Measurements from ENCODE around the gene ABL1.
A peak's percentile ranks its signal among the peaks of the same experiment; 100 is the strongest.

The ABL1 gene

GRCh38 chr9:130872508-130872907, 37.5 kb downstream of the ABL1 start:
- TF ChIP-seq CTCF (IDR thresholded peaks at IDR 0.05), result no peak
- H3K9me3 ChIP-seq (ENCODE audit: control insufficient read depth, low read length), result no peaks in the 10 kb centered on the region
- H3K4me2 ChIP-seq (ENCODE audit: low read length), result no peak overlapping the region
- peaks cover 10% of the 10 kb centered on the region for H3K79me2 ChIP-seq
- no peaks in the 10 kb centered on the region for H3K27me3 ChIP-seq (ENCODE audit: control insufficient read depth, insufficient read depth, low read length)
- no peak overlapping the region for H3K27ac ChIP-seq
- no peaks in the 10 kb centered on the region for H3K36me3 ChIP-seq (ENCODE audit: control insufficient read depth, insufficient read depth, low read length)
- no peak overlapping the region for H2AFZ ChIP-seq
- no peak overlapping the region for H3K9ac ChIP-seq
- no peak overlapping the region for H3K4me3 ChIP-seq (ENCODE audit: low read depth, low read length)
- H3K4me1 ChIP-seq, result peaks cover 2% of the 10 kb centered on the region

DNA sequence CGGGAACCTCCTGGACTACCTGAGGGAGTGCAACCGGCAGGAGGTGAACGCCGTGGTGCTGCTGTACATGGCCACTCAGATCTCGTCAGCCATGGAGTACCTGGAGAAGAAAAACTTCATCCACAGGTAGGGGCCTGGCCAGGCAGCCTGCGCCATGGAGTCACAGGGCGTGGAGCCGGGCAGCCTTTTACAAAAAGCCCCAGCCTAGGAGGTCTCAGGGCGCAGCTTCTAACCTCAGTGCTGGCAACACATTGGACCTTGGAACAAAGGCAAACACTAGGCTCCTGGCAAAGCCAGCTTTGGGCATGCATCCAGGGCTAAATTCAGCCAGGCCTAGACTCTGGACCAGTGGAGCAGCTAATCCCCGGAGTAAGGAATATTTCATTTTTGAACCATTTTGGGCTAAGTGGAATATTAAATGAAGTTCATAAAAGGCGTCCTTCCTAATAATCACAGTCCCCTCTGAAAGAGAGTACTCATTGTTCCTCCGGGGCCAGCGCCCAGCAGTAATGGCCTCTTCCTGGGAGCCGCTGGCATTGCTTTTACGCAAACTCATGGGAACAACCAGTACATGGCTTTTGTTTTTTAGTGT, 38.0 kb downstream of the ABL1 start:
- Histone ChIP-seq H3K36me3 (ENCODE audit: control insufficient read depth, insufficient read depth, low read length) (no peaks in the 10 kb centered on the region), H3K27ac (no peak overlapping the region), H3K4me1 (peaks cover 2% of the 10 kb centered on the region)

DNA sequence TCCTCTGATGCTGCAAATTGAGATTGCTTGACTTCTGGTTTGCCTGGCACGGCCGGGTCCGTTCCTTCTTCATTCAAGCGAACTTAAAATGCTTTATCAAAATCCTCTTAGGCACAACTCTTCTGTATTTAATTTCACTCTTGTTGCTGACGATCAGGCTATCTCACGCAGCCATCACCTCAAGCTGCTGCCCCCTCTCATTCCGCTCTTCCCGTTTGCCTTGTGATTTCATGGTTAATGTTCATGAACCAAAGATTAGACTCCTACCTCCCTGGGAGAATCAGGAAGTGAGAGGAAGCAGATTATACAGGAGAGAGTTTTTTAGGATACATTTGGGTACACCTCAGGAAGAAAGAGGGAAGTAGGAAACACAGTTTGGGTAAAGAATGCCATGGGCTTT, 38.9 kb downstream of the ABL1 start:
- no peak overlapping the region for H3K9ac ChIP-seq
- no peak for TF ChIP-seq CTCF (IDR thresholded peaks at IDR 0.05)
- no peaks in the 10 kb centered on the region for H3K9me3 ChIP-seq (ENCODE audit: control insufficient read depth, low read length)
- H3K27ac ChIP-seq, result peak overlapping the region; percentile 42
- no peaks in the 10 kb centered on the region for H3K27me3 ChIP-seq (ENCODE audit: control insufficient read depth, insufficient read depth, low read length)
- peak overlapping the region; percentile 5 for H3K4me2 ChIP-seq (ENCODE audit: low read length)
- no peaks in the 10 kb centered on the region for H3K36me3 ChIP-seq (ENCODE audit: control insufficient read depth, insufficient read depth, low read length)
- peaks cover 10% of the 10 kb centered on the region for H3K79me2 ChIP-seq
- no peak overlapping the region for H3K4me3 ChIP-seq (ENCODE audit: low read depth, low read length)
- no peak overlapping the region for H2AFZ ChIP-seq
- H3K4me1 ChIP-seq, result peaks cover 2% of the 10 kb centered on the region

More for the DNA sequence above, 38.0 kb downstream of the ABL1 start:
- Histone ChIP-seq H3K27me3 (ENCODE audit: control insufficient read depth, insufficient read depth, low read length) (no peaks in the 10 kb centered on the region), H3K4me3 (ENCODE audit: low read depth, low read length) (no peak overlapping the region), H3K79me2 (peaks cover 10% of the 10 kb centered on the region), H3K4me2 (ENCODE audit: low read length) (no peak overlapping the region), H2AFZ (no peak overlapping the region), H3K9me3 (ENCODE audit: control insufficient read depth, low read length) (no peaks in the 10 kb centered on the region), H3K9ac (no peak overlapping the region)
- no peak for TF ChIP-seq CTCF (IDR thresholded peaks at IDR 0.05)

DNA sequence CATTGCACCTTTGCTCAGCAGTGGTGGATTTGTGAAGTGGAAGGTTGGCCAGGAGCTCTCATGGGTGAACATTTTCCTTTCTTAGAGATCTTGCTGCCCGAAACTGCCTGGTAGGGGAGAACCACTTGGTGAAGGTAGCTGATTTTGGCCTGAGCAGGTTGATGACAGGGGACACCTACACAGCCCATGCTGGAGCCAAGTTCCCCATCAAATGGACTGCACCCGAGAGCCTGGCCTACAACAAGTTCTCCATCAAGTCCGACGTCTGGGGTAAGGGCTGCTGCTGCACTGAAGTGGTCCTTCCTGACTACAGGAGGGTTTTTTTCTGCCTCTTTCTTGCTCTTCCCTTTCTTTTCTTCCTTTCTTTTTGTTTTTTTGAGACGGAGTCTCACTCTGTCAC, 39.7 kb downstream of the ABL1 start:
- Histone ChIP-seq H3K4me3 (ENCODE audit: low read depth, low read length) (no peak overlapping the region), H3K36me3 (ENCODE audit: control insufficient read depth, insufficient read depth, low read length) (no peaks in the 10 kb centered on the region), H3K79me2 (peaks cover 4% of the 10 kb centered on the region), H3K4me2 (ENCODE audit: low read length) (no peak overlapping the region), H3K27ac (no peak overlapping the region), H3K27me3 (ENCODE audit: control insufficient read depth, insufficient read depth, low read length) (no peaks in the 10 kb centered on the region), H3K9me3 (ENCODE audit: control insufficient read depth, low read length) (no peaks in the 10 kb centered on the region), H2AFZ (no peak overlapping the region), H3K9ac (no peak overlapping the region), H3K4me1 (peaks cover 2% of the 10 kb centered on the region)
- TF ChIP-seq CTCF (IDR thresholded peaks at IDR 0.05), result no peak

DNA sequence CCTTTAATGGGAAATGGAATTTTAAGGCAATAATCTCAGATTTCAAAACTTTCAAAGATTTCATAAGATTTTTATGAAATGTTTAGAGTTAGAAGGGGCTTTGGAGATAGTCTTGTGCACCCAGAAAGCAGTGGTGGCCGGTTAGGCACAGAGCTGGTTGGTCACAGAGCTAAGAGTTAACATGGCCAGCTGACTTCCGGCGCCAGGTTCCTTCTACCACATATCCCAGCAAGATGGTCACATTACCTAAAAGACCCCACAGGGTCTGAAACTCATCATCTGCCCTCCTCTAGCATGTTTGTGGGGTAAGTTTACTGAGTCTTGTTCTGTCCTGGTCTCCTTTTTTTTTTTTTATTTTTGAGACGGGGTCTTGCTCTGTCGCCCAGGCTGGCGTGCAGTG, 42.2 kb downstream of the ABL1 start:
- Histone ChIP-seq H3K4me2 (ENCODE audit: low read length) (no peak overlapping the region), H2AFZ (no peak overlapping the region), H3K4me1 (peaks cover 5% of the 10 kb centered on the region), H3K9ac (no peak overlapping the region), H3K4me3 (ENCODE audit: low read depth, low read length) (no peak overlapping the region), H3K9me3 (ENCODE audit: control insufficient read depth, low read length) (no peaks in the 10 kb centered on the region), H3K27me3 (ENCODE audit: control insufficient read depth, insufficient read depth, low read length) (no peaks in the 10 kb centered on the region), H3K36me3 (ENCODE audit: control insufficient read depth, insufficient read depth, low read length) (no peaks in the 10 kb centered on the region), H3K27ac (no peak overlapping the region), H3K79me2 (peaks cover 12% of the 10 kb centered on the region)
- no peak for TF ChIP-seq CTCF (IDR thresholded peaks at IDR 0.05)
